AG04450 (cell line): Measurements from ENCODE around the gene WDR1. TPM values are rescaled to one million over a fixed set of nuclear protein-coding genes. Genes with fewer than 3 reads are reported as not detected.

Experiments
- CTCF ChIA-PET: fragments of 300-600, 350-600 bp; formaldehyde crosslinking; extraction: SDS; loops from one replicate; lab custom pipeline; 2022; ENCODE audit warnings: antibody characterized with exemption, inconsistent platforms; lab: Charles Lee
- POLR2A ChIA-PET: fragments of 350-600 bp; formaldehyde crosslinking; extraction: SDS; loops from one replicate; lab custom pipeline; 2021; ENCODE audit warnings: antibody characterized with exemption, inconsistent platforms; lab: Yijun Ruan, JAX
- DNase-seq: peaks from one replicate; pipeline ENCODE4 v3.0.0-alpha.2; 2011; ENCODE audit warnings: low read depth, low spot score
- H3K27ac ChIP-seq: one replicate; pipeline ENCODE4 v1.5.1; 2012; ENCODE audit warnings: low read depth, low read length, control low read depth
- H3K27me3 ChIP-seq: one replicate; pipeline ENCODE4 v1.6.0; 2012; ENCODE audit warnings: low read length; ENCODE audit not compliant: control insufficient read depth, insufficient read depth
- H3K4me3 ChIP-seq: 2 replicates; pipeline ENCODE4 v1.5.1; 2011; ENCODE audit warnings: mild to moderate bottlenecking, low read depth, low read length, control low read depth
- H3K9me3 ChIP-seq: 2 replicates; pipeline ENCODE4 v1.5.1; 2012; ENCODE audit warnings: low read length; ENCODE audit not compliant: control insufficient read depth, insufficient read depth
- CTCF ChIP-seq: IDR thresholded peaks from 2 replicates; pipeline ENCODE4 v1.5.1; 2011; ENCODE audit warnings: low read depth, low read length, control low read depth, inconsistent platforms
- polyA plus RNA-seq: library from polyadenylated mRNA; depleted of rRNA; stranded (reverse); fragments of >200 nt; gene quantifications from 2 replicates; pipeline ENCODE4 v1.2.3, GENCODE V29; 2011

WDR1 gene
- polyA plus RNA-seq, 1 experiment: 735 TPM

GRCh38 chr4:10079912-10080588 lies 36.5 kb downstream of the WDR1 start:
- Histone ChIP-seq H3K9me3 (no peaks in the 10 kb centered on the region), H3K27ac (peak overlapping the region; percentile 21), H3K27me3 (no peaks in the 10 kb centered on the region), H3K4me3 (no peak overlapping the region)
- CTCF ChIA-PET: no interaction called here
- POLR2A ChIA-PET: interaction anchor here (0.6 kb wide), 1 partner anchor 10 kb away, joined by 3 read pairs; no protein-coding TSS in a partner anchor
- no peak for DNase-seq
- TF ChIP-seq CTCF: no peak

GRCh38 chr4:10079256-10079655 lies 37.3 kb downstream of the WDR1 start:
- DNase-seq: no peak
- Histone ChIP-seq H3K27ac (no peak overlapping the region), H3K9me3 (no peaks in the 10 kb centered on the region), H3K27me3 (no peaks in the 10 kb centered on the region), H3K4me3 (no peak overlapping the region)
- CTCF ChIA-PET: no interaction called here
- TF ChIP-seq CTCF: no peak
- POLR2A ChIA-PET: no interaction called here

GRCh38 chr4:10078481-10079233 lies 37.9 kb downstream of the WDR1 start:
- POLR2A ChIA-PET: interaction anchor here (1.1 kb wide), 1 partner anchor 38 kb away, joined by 3 read pairs; the partner anchor contains the start of gene WDR1

GRCh38 chr4:10077483-10078335 lies 38.9 kb downstream of the WDR1 start:
- Histone ChIP-seq H3K27me3 (no peaks in the 10 kb centered on the region), H3K4me3 (no peak overlapping the region), H3K27ac (no peak overlapping the region), H3K9me3 (no peaks in the 10 kb centered on the region)
- ChIA-PET POLR2A (interaction anchor here (1.1 kb wide), 1 partner anchor 39 kb away, joined by 3 read pairs; the partner anchor contains the start of gene WDR1), CTCF (no interaction called here)
- no peak for DNase-seq
- TF ChIP-seq CTCF: no peak

More at GRCh38 chr4:10078481-10079233, 37.9 kb downstream of the WDR1 start:
- CTCF ChIA-PET: no interaction called here
- no peaks in the 10 kb centered on the region for H3K9me3 ChIP-seq
- no peak for DNase-seq
- TF ChIP-seq CTCF: no peak
- no peak overlapping the region for H3K4me3 ChIP-seq
- H3K27ac ChIP-seq: no peak overlapping the region
- no peaks in the 10 kb centered on the region for H3K27me3 ChIP-seq
